ENCODE results near the gene NOP53.

GRCh38 chr19:47778954-47779351, 33.6 kb downstream of the NOP53 start:
- no peak for TF ChIP-seq EZH2 (IDR thresholded peaks at IDR 0.05; ENCODE audit: low read length)
- TF ChIP-seq CTCF (optimal IDR thresholded peaks at IDR 0.05 in 1 of 3, IDR thresholded peaks at IDR 0.05 in 1 of 3, conservative IDR thresholded peaks at IDR 0.05 in 1 of 3; ENCODE audit: extremely low read depth in 1 of 3, insufficient read depth in 2 of 3, low read length in 3 of 3): no peak

All from keratinocyte (primary cell).